ENCODE results near the gene MRPL44.
A peak's percentile ranks its signal among the peaks of the same experiment; 100 is the strongest.

Gene MRPL44

GRCh38 chr2:223943135-223943534, 14.1 kb upstream of the MRPL44 start:
- H3F3A ChIP-seq (ENCODE audit: insufficient read depth, low read length), result no peaks in the 10 kb centered on the region
- H3K27me3 ChIP-seq (ENCODE audit: insufficient read depth, low read length), result no peaks in the 10 kb centered on the region
- H3K27ac ChIP-seq (ENCODE audit: low read depth, low read length, poor library complexity, severe bottlenecking), result no peak overlapping the region
- H3K9ac ChIP-seq (ENCODE audit: low read length), result no peak overlapping the region
- H3K9me3 ChIP-seq (ENCODE audit: low read length), result no peaks in the 10 kb centered on the region
- no peaks in the 10 kb centered on the region for H3K36me3 ChIP-seq (ENCODE audit: insufficient read depth, low read length)
- H3K9me2 ChIP-seq (ENCODE audit: low read depth, low read length), result no peaks in the 10 kb centered on the region
- no peak overlapping the region for H2AFZ ChIP-seq (ENCODE audit: low read length)
- H4K20me1 ChIP-seq (ENCODE audit: insufficient read depth, low read length), result no peaks in the 10 kb centered on the region
- H3K4me3 ChIP-seq (ENCODE audit: low read depth, low read length, poor library complexity, severe bottlenecking), result no peak overlapping the region
- H3K79me2 ChIP-seq (ENCODE audit: insufficient read depth, low read length), result no peaks in the 10 kb centered on the region
- TF ChIP-seq EZH2 (IDR thresholded peaks at IDR 0.05; ENCODE audit: borderline replicate concordance, low read length) (no peak), CTCF (IDR thresholded peaks at IDR 0.05; ENCODE audit: low read length) (no peak)
- no peak overlapping the region for H3K4me2 ChIP-seq (ENCODE audit: low read length)
- H3K4me1 ChIP-seq (ENCODE audit: insufficient read depth, low read length, severe bottlenecking), result peaks cover 16% of the 10 kb centered on the region

GRCh38 chr2:223943561-223944008, 13.7 kb upstream of the MRPL44 start:
- H3K27me3 ChIP-seq (ENCODE audit: insufficient read depth, low read length), result no peaks in the 10 kb centered on the region
- H2AFZ ChIP-seq (ENCODE audit: low read length), result no peak overlapping the region
- H3K79me2 ChIP-seq (ENCODE audit: insufficient read depth, low read length), result no peaks in the 10 kb centered on the region
- peaks cover 16% of the 10 kb centered on the region for H3K4me1 ChIP-seq (ENCODE audit: insufficient read depth, low read length, severe bottlenecking)
- no peak overlapping the region for H3K4me3 ChIP-seq (ENCODE audit: low read depth, low read length, poor library complexity, severe bottlenecking)
- no peak overlapping the region for H3K27ac ChIP-seq (ENCODE audit: low read depth, low read length, poor library complexity, severe bottlenecking)
- no peak overlapping the region for H3K9ac ChIP-seq (ENCODE audit: low read length)
- H3K9me3 ChIP-seq (ENCODE audit: low read length), result no peaks in the 10 kb centered on the region
- H3F3A ChIP-seq (ENCODE audit: insufficient read depth, low read length), result no peaks in the 10 kb centered on the region
- no peaks in the 10 kb centered on the region for H3K9me2 ChIP-seq (ENCODE audit: low read depth, low read length)
- no peaks in the 10 kb centered on the region for H4K20me1 ChIP-seq (ENCODE audit: insufficient read depth, low read length)
- H3K4me2 ChIP-seq (ENCODE audit: low read length), result no peak overlapping the region; the same call in 1 of the 2 replicates
- no peaks in the 10 kb centered on the region for H3K36me3 ChIP-seq (ENCODE audit: insufficient read depth, low read length)
- TF ChIP-seq EZH2 (IDR thresholded peaks at IDR 0.05; ENCODE audit: borderline replicate concordance, low read length), result no peak
- no peak for TF ChIP-seq CTCF (IDR thresholded peaks at IDR 0.05; ENCODE audit: low read length)

GRCh38 chr2:223944166-223944702, 13.0 kb upstream of the MRPL44 start:
- Histone ChIP-seq H3K79me2 (ENCODE audit: insufficient read depth, low read length) (no peaks in the 10 kb centered on the region), H3F3A (ENCODE audit: insufficient read depth, low read length) (no peaks in the 10 kb centered on the region), H3K9ac (ENCODE audit: low read length) (peak overlapping the region; percentile 63), H3K4me2 (ENCODE audit: low read length) (peak overlapping the region; percentile 73), H2AFZ (ENCODE audit: low read length) (no peak overlapping the region), H3K36me3 (ENCODE audit: insufficient read depth, low read length) (no peaks in the 10 kb centered on the region), H3K4me3 (ENCODE audit: low read depth, low read length, poor library complexity, severe bottlenecking) (peak overlapping the region; percentile 75), H4K20me1 (ENCODE audit: insufficient read depth, low read length) (no peaks in the 10 kb centered on the region), H3K27me3 (ENCODE audit: insufficient read depth, low read length) (no peaks in the 10 kb centered on the region), H3K27ac (ENCODE audit: low read depth, low read length, poor library complexity, severe bottlenecking) (no peak overlapping the region), H3K9me3 (ENCODE audit: low read length) (no peaks in the 10 kb centered on the region), H3K9me2 (ENCODE audit: low read depth, low read length) (no peaks in the 10 kb centered on the region), H3K4me1 (ENCODE audit: insufficient read depth, low read length, severe bottlenecking) (peaks cover 17% of the 10 kb centered on the region)
- TF ChIP-seq EZH2 (IDR thresholded peaks at IDR 0.05; ENCODE audit: borderline replicate concordance, low read length), result no peak
- no peak for TF ChIP-seq CTCF (IDR thresholded peaks at IDR 0.05; ENCODE audit: low read length)

All from OCI-LY1 (cell line).